ENCODE results near the gene ANXA11. TPM values are rescaled to one million over a fixed set of nuclear protein-coding genes. Genes with fewer than 3 reads are reported as not detected.

The ANXA11 gene
- total and polyA plus RNA-seq, 8 donors, result 91.4 to 293 (median 161) TPM

- H3K4me3 ChIP-seq, result no peak overlapping the region
- H3K36me3 ChIP-seq, result peaks cover 0 to 22% (median 7%) of the 10 kb centered on the region in 4 donors
- no peaks in the 10 kb centered on the region for H3K9me3 ChIP-seq
- peaks cover 94 to 100% (median 98%) of the 10 kb centered on the region in 4 donors for H3K4me1 ChIP-seq
- 45 to 67% (median 52%) methylated on average over 14 of the region's 14 CpGs for WGBS, 5 donors
- peak in 1 of 2 donors; percentile 52 for DNase-seq
- peak overlapping the region; percentile 85 to 100 (median 99) for H3K27ac ChIP-seq
- TF ChIP-seq CTCF (IDR thresholded peaks at IDR 0.05) (no peak), POLR2AphosphoS5 (IDR thresholded peaks at IDR 0.05) (peak in 2 of 3 donors; percentile 11 to 15)
- no peaks in the 10 kb centered on the region for H3K27me3 ChIP-seq
- intact Hi-C loops (cut with DNase I; ENCODE audit: low total_unique reads), result no loop called here
Observed at GRCh38 chr10:80197972-80198916, 7.1 kb downstream of the ANXA11 start.

DNA sequence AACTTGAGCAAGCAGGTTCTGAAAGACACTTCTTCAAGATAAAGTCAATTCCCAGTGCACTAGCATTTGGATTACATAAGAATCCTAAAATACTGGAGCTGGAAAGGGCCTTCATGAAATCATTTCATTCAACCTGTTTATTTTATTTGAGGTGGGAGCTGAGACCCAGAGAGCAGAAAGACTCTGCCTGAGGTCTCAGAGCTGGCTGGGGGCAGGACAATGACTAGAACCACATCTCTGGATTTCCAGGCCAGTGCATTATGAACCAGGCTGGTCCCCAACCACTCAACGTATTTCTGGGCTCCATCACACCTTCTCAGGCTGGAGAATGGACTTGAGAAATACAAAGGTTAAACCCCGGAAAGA lies 8.4 kb downstream of the ANXA11 start:
- Histone ChIP-seq H3K36me3 (peaks cover 0 to 22% (median 7%) of the 10 kb centered on the region in 4 donors), H3K4me1 (peaks cover 87 to 100% (median 95%) of the 10 kb centered on the region in 4 donors), H3K27ac (peak overlapping the region; percentile 85 to 100 (median 99)), H3K9me3 (no peaks in the 10 kb centered on the region), H3K4me3 (no peak overlapping the region), H3K27me3 (no peaks in the 10 kb centered on the region)
- intact Hi-C loops (cut with DNase I; ENCODE audit: low total_unique reads), result no loop called here
- WGBS, 5 donors, result 24 to 47% (median 42%) methylated on average over 2 of the region's 2 CpGs
- DNase-seq, result no peak
- no peak for TF ChIP-seq POLR2A (IDR thresholded peaks at IDR 0.05)
- no peak for TF ChIP-seq POLR2AphosphoS5 (IDR thresholded peaks at IDR 0.05)
- no peak for TF ChIP-seq EP300 (IDR thresholded peaks at IDR 0.05)
- TF ChIP-seq CTCF (IDR thresholded peaks at IDR 0.05), result no peak

DNA sequence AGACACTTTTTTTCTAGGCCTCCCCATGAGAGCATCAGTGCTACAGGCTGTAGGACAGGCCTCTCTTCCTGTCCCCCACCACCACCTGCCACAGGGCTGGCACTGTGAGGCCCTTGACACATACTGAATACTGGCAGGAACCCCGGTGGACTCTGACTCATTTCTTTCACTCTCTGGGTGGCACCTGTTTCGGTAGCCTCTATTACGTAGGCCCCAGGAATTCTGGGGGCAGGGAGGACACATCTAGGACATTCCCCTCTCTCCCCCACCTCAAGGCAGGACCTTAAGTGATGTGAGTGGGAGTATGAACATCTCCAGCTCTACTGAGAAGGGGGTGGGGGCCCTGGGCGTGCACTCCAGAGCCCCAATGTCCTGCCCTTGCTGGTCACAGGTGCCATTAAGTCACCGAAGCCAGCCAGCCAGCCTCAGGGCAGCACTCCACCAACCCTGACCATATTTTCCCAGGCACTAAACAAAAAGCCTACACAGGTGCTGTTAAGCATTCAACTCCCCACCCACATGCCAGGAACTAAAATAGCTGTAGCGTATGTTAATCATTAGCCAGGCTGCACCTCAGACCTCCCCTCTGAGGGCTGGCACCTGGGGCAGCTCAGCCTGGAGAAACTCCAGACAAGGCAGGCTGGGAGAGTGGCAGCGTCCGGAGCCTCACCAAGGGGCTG lies 8.9 kb downstream of the ANXA11 start:
- peak; percentile 90 to 95 for DNase-seq
- no peak overlapping the region for H3K4me3 ChIP-seq
- TF ChIP-seq POLR2AphosphoS5 (IDR thresholded peaks at IDR 0.05) (peak in 2 of 3 donors; percentile 78 to 91), POLR2A (IDR thresholded peaks at IDR 0.05) (peak in 1 of 4 donors; percentile 25), EP300 (IDR thresholded peaks at IDR 0.05) (no peak)
- no peaks in the 10 kb centered on the region for H3K9me3 ChIP-seq
- H3K4me1 ChIP-seq, result peaks cover 87 to 100% (median 95%) of the 10 kb centered on the region in 4 donors
- H3K27ac ChIP-seq, result peak overlapping the region; percentile 85 to 100 (median 99)
- intact Hi-C loops (cut with DNase I; ENCODE audit: low total_unique reads), result no loop called here
- peaks cover 0 to 26% (median 7%) of the 10 kb centered on the region in 4 donors for H3K36me3 ChIP-seq
- WGBS, 5 donors, result 21 to 34% (median 28%) methylated on average over 7 to 8 of the region's 8 CpGs
- H3K27me3 ChIP-seq, result no peaks in the 10 kb centered on the region

DNA sequence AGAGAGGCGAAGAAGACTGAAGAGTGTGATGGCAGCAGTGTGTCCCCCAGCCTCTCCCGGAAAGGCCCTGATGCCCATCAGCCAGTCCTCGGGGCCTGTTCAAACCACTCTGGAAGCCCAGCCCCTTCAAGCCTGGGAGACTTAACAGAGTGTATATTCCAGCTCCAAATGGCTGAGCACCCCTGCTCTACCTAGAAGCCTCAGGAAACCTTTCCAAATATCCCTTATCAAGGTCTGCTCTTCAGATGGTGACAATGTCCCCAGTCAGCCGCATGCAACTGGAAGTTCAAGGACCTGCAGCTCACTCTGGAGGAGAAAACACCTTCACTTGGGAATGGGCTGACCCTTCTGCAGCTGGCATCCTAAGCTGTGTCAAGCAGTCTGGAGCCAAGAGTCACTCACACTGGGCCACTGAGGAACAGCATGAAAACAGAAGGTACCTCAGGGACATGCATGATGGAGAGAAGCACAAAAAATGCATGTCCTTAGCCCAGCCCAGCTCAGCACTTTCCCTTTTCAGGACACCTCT lies 10.2 kb downstream of the ANXA11 start:
- Histone ChIP-seq H3K27me3 (no peaks in the 10 kb centered on the region), H3K9me3 (no peaks in the 10 kb centered on the region), H3K4me1 (peaks cover 83 to 100% (median 92%) of the 10 kb centered on the region in 4 donors), H3K36me3 (peaks cover 0 to 20% (median 7%) of the 10 kb centered on the region in 4 donors), H3K27ac (peak overlapping the region; percentile 69 to 100 (median 99)), H3K4me3 (no peak overlapping the region)
- DNase-seq, result no peak
- TF ChIP-seq CTCF (IDR thresholded peaks at IDR 0.05) (no peak), POLR2AphosphoS5 (IDR thresholded peaks at IDR 0.05) (no peak), EP300 (IDR thresholded peaks at IDR 0.05) (no peak), POLR2A (IDR thresholded peaks at IDR 0.05) (no peak)
- intact Hi-C loops (cut with DNase I; ENCODE audit: low total_unique reads), result no loop called here
- WGBS, 5 donors, result 63 to 83% (median 71%) methylated on average over 4 of the region's 4 CpGs

Measured in stomach (tissue), 9 donors.